ENCODE measurements around the gene ARHGAP26. TPM values are rescaled to one million over a fixed set of nuclear protein-coding genes. Genes with fewer than 3 reads are reported as not detected.

The ARHGAP26 gene
- total and polyA plus RNA-seq, 2 donors (not counting 1 experiment from before 2014, with no cell fraction given) = 4.1 to 6.8 TPM

DNA sequence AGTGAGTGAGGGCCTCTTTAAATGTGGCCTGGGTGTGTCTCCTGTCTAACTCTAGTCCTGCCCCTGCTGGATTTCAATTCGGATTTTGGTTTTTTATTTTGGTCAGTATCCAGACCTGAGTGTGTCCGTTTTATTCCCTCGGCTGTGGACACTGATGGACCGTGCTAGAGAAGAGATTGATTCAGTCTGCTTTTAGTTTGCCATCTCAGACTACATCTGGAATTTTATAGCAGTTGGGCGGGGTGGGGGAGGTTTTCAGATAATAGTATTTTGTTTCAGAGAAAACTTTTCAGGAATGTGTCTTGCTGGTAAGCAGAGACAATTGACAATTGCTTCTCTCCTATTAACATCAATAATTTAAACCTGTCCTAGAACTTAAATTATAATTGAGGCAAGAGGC lies 308.1 kb downstream of the ARHGAP26 start:
- no peaks in the 10 kb centered on the region for H3K27me3 ChIP-seq (ENCODE audit: control insufficient read depth, insufficient read depth, low read length)
- no peak overlapping the region for H3K9ac ChIP-seq (ENCODE audit: insufficient read depth, low read length)
- H3K4me1 ChIP-seq (ENCODE audit: control insufficient read depth, extremely low read depth, insufficient read depth, low read length) = no peaks in the 10 kb centered on the region
- no peak overlapping the region for H3K27ac ChIP-seq (ENCODE audit: insufficient read depth, low read length)
- H3K9me3 ChIP-seq (ENCODE audit: control insufficient read depth, insufficient read depth, low read depth, low read length) = no peaks in the 10 kb centered on the region
- no peak overlapping the region for H3K4me3 ChIP-seq (replicated peaks in 1 of 4; ENCODE audit: control extremely low read depth in 1 of 4, insufficient read depth in 1 of 4, low read depth in 3 of 4, low read length in 4 of 4)
- no peak for TF ChIP-seq EZH2 (IDR thresholded peaks at IDR 0.05; ENCODE audit: low read length, missing control alignments)
- TF ChIP-seq, protein P1, sequence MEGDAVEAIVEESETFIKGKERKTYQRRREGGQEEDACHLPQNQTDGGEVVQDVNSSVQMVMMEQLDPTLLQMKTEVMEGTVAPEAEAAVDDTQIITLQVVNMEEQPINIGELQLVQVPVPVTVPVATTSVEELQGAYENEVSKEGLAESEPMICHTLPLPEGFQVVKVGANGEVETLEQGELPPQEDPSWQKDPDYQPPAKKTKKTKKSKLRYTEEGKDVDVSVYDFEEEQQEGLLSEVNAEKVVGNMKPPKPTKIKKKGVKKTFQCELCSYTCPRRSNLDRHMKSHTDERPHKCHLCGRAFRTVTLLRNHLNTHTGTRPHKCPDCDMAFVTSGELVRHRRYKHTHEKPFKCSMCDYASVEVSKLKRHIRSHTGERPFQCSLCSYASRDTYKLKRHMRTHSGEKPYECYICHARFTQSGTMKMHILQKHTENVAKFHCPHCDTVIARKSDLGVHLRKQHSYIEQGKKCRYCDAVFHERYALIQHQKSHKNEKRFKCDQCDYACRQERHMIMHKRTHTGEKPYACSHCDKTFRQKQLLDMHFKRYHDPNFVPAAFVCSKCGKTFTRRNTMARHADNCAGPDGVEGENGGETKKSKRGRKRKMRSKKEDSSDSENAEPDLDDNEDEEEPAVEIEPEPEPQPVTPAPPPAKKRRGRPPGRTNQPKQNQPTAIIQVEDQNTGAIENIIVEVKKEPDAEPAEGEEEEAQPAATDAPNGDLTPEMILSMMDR (conservative IDR thresholded peaks at IDR 0.05 in 1 of 2, IDR thresholded peaks at IDR 0.05 in 1 of 2; ENCODE audit: low read depth in 1 of 2, low read length in 2 of 2) = no peak
- no peaks in the 10 kb centered on the region for H3K36me3 ChIP-seq (ENCODE audit: control insufficient read depth, insufficient read depth, low read length)
- no peak for DNase-seq (ENCODE audit: low read depth in 2 of 2)
- no peaks in the 10 kb centered on the region for H4K20me1 ChIP-seq (ENCODE audit: control insufficient read depth, extremely low read depth, insufficient read depth, low read length)
- H3K79me2 ChIP-seq (ENCODE audit: control insufficient read depth, insufficient read depth, low read length) = no peaks in the 10 kb centered on the region
- H3K4me2 ChIP-seq (ENCODE audit: extremely low read depth, insufficient read depth, low read length) = no peak overlapping the region
- H2AFZ ChIP-seq (ENCODE audit: low read length) = no peak overlapping the region

- Histone ChIP-seq H3K9me3 (ENCODE audit: control insufficient read depth, insufficient read depth, low read depth, low read length) (no peaks in the 10 kb centered on the region), H3K27me3 (ENCODE audit: control insufficient read depth, insufficient read depth, low read length) (no peaks in the 10 kb centered on the region), H3K27ac (ENCODE audit: insufficient read depth, low read length) (no peak overlapping the region), H4K20me1 (ENCODE audit: control insufficient read depth, extremely low read depth, insufficient read depth, low read length) (no peaks in the 10 kb centered on the region), H3K36me3 (ENCODE audit: control insufficient read depth, insufficient read depth, low read length) (no peaks in the 10 kb centered on the region), H3K79me2 (ENCODE audit: control insufficient read depth, insufficient read depth, low read length) (no peaks in the 10 kb centered on the region), H3K4me1 (ENCODE audit: control insufficient read depth, extremely low read depth, insufficient read depth, low read length) (no peaks in the 10 kb centered on the region), H3K4me3 (replicated peaks in 1 of 4; ENCODE audit: control extremely low read depth in 1 of 4, insufficient read depth in 1 of 4, low read depth in 3 of 4, low read length in 4 of 4) (no peak overlapping the region), H3K4me2 (ENCODE audit: extremely low read depth, insufficient read depth, low read length) (no peak overlapping the region), H3K9ac (ENCODE audit: insufficient read depth, low read length) (no peak overlapping the region), H2AFZ (ENCODE audit: low read length) (no peak overlapping the region)
- no peak for DNase-seq (ENCODE audit: low read depth in 2 of 2)
- TF ChIP-seq, protein P1 (conservative IDR thresholded peaks at IDR 0.05 in 1 of 2, IDR thresholded peaks at IDR 0.05 in 1 of 2; ENCODE audit: low read depth in 1 of 2, low read length in 2 of 2) = no peak
- no peak for TF ChIP-seq EZH2 (IDR thresholded peaks at IDR 0.05; ENCODE audit: low read length, missing control alignments)
Measured at GRCh38 chr5:143078971-143079370, 308.8 kb downstream of the ARHGAP26 start.

DNA sequence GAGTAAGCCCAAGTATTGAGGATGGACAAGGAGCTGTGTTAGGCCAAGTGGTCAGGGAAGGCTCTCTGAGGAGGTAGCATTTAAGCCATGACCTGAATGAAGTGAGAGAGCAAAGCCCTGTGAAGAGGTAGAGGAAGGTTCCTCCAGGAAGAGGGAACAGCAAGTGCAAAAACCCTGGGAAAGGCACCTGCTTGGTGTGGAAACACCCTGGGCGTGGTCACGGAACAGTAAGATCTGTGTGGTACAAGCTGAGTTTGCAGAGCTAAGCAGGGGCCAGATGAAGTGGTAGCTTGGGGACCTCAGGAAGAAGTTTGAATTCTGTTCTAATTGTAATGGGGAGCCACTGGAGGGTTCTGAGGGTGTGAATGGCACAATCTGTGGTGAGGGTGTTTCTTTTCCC lies 310.2 kb downstream of the ARHGAP26 start:
- H4K20me1 ChIP-seq (ENCODE audit: control insufficient read depth, extremely low read depth, insufficient read depth, low read length) = no peaks in the 10 kb centered on the region
- no peaks in the 10 kb centered on the region for H3K27me3 ChIP-seq (ENCODE audit: control insufficient read depth, insufficient read depth, low read length)
- no peak overlapping the region for H3K4me3 ChIP-seq (replicated peaks in 1 of 4; ENCODE audit: control extremely low read depth in 1 of 4, insufficient read depth in 1 of 4, low read depth in 3 of 4, low read length in 4 of 4)
- no peak for TF ChIP-seq EZH2 (IDR thresholded peaks at IDR 0.05; ENCODE audit: low read length, missing control alignments)
- no peak overlapping the region for H3K4me2 ChIP-seq (ENCODE audit: extremely low read depth, insufficient read depth, low read length)
- H3K9ac ChIP-seq (ENCODE audit: insufficient read depth, low read length) = no peak overlapping the region
- no peak for DNase-seq (ENCODE audit: low read depth in 2 of 2)
- no peaks in the 10 kb centered on the region for H3K9me3 ChIP-seq (ENCODE audit: control insufficient read depth, insufficient read depth, low read depth, low read length)
- H3K27ac ChIP-seq (ENCODE audit: insufficient read depth, low read length) = no peak overlapping the region
- H3K4me1 ChIP-seq (ENCODE audit: control insufficient read depth, extremely low read depth, insufficient read depth, low read length) = no peaks in the 10 kb centered on the region
- H2AFZ ChIP-seq (ENCODE audit: low read length) = no peak overlapping the region
- H3K36me3 ChIP-seq (ENCODE audit: control insufficient read depth, insufficient read depth, low read length) = no peaks in the 10 kb centered on the region
- H3K79me2 ChIP-seq (ENCODE audit: control insufficient read depth, insufficient read depth, low read length) = no peaks in the 10 kb centered on the region
